Neutrophil (primary cell): ENCODE results near the gene SDCBP2.
A peak's percentile ranks its signal among the peaks of the same experiment; 100 is the strongest.

ENCODE experiments used
- H3K27ac ChIP-seq: fragments of 200-600 bp; sonication (generic); 2 replicates; pipeline ENCODE4 v1.5.1; 2016; ENCODE audit warnings: mild to moderate bottlenecking, moderate library complexity
- H3K27me3 ChIP-seq: fragments of 200-600 bp; sonication (generic); 2 replicates; pipeline ENCODE4 v1.6.0; 2016; ENCODE audit warnings: mild to moderate bottlenecking
- H3K36me3 ChIP-seq: fragments of 200-600 bp; sonication (generic); 2 replicates; pipeline ENCODE4 v1.5.1; 2017
- H3K4me1 ChIP-seq, 2 experiments: fragments of 200-600 bp in 1 of 2; sonication (generic) in 1 of 2; 1 replicate in 1 of 2; 2 replicates in 1 of 2; pipeline versions ENCODE4 v1.5.1 to v1.6.1; 2013 to 2016; ENCODE audit warnings: low read depth in 1 of 2, low read length in 1 of 2, mild to moderate bottlenecking in 1 of 2, moderate library complexity in 1 of 2; ENCODE audit not compliant: control insufficient read depth in 1 of 2, insufficient read depth in 1 of 2
- H3K4me3 ChIP-seq, 2 experiments: fragments of 200-600 bp in 1 of 2; sonication (generic) in 1 of 2; 1 replicate in 1 of 2; 2 replicates in 1 of 2; pipeline ENCODE4 v1.5.1; 2013 to 2016; ENCODE audit warnings: low read depth in 1 of 2, low read length in 1 of 2, mild to moderate bottlenecking in 1 of 2, moderate library complexity in 1 of 2
- H3K9me3 ChIP-seq: fragments of 200-600 bp; sonication (generic); 2 replicates; pipeline ENCODE4 v1.5.1; 2016
- CTCF ChIP-seq: fragments of 200-600 bp; sonication (generic); IDR thresholded peaks from 2 replicates; pipeline ENCODE4 v1.5.1; 2016; ENCODE audit warnings: antibody characterized with exemption

Gene SDCBP2

GRCh38 chr20:1327241-1327653, 1.7 kb downstream of the SDCBP2 start:
- Histone ChIP-seq H3K9me3 (no peaks in the 10 kb centered on the region), H3K4me1 (peaks cover 37 to 38% of the 10 kb centered on the region in 2 experiments), H3K27ac (no peak overlapping the region), H3K36me3 (no peaks in the 10 kb centered on the region), H3K27me3 (no peaks in the 10 kb centered on the region), H3K4me3 (no peak overlapping the region)
- TF ChIP-seq CTCF, result no peak

DNA sequence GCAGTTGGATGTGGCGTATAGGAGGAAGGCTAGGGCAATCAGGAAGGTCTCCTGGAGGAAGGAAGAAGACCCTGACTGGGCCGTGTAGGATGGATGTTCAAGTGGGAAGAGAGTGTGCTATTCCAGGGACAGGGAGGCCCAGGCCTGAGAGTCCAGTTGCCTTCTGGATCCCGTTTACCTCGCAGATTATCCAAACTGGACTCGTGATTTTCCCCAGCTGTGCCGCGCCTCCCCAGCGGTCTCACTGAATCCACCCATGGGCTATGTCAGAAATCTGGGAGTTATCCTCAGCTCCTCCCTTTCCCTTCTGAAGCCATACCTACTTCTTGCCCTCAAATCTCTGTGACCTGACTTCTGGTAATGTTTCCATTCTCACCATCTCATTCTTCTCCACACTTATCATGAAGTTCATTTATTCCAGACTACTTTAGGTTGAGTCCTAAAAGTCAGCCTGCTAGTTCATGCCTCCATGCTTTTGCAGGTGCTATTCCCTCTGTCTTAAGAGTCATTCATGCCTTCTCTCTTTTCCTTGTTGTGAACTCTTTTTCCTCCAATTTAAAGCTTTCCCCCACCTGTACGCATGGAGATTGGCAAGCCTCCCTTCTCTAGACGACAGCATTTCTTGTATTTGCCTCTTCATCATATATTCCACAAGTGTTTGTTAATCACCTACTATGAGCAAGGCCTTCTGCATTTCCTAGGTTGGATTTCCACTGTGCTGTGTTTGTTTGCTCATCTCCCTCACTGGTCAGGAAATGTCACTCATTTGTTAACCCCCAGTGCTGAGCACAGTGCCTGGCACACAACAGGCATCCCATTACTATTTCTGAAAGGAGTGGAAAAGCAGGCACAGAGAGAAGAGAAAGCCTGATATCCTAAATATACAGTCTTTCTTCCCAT, 2.7 kb downstream of the SDCBP2 start:
- Histone ChIP-seq H3K27ac (peak overlapping the region; percentile 88), H3K36me3 (no peaks in the 10 kb centered on the region), H3K27me3 (no peaks in the 10 kb centered on the region), H3K4me3 (peak overlapping the region; percentile 78 to 82), H3K9me3 (no peaks in the 10 kb centered on the region), H3K4me1 (peaks cover 37 to 38% of the 10 kb centered on the region in 2 experiments)
- TF ChIP-seq CTCF, result no peak

GRCh38 chr20:1325173-1326030, 3.5 kb downstream of the SDCBP2 start:
- Histone ChIP-seq H3K9me3 (no peaks in the 10 kb centered on the region), H3K4me3 (peak overlapping the region; percentile 78 to 82), H3K36me3 (no peaks in the 10 kb centered on the region), H3K4me1 (peaks cover 37 to 38% of the 10 kb centered on the region in 2 experiments), H3K27me3 (no peaks in the 10 kb centered on the region), H3K27ac (peak overlapping the region; percentile 88)
- TF ChIP-seq CTCF, result peak; percentile 66

GRCh38 chr20:1324598-1325172, 4.3 kb downstream of the SDCBP2 start:
- H3K27ac ChIP-seq, result peak overlapping the region; percentile 88
- no peaks in the 10 kb centered on the region for H3K27me3 ChIP-seq
- H3K36me3 ChIP-seq, result no peaks in the 10 kb centered on the region
- TF ChIP-seq CTCF, result no peak
- no peaks in the 10 kb centered on the region for H3K9me3 ChIP-seq
- H3K4me1 ChIP-seq, result peaks cover 37 to 38% of the 10 kb centered on the region in 2 experiments
- H3K4me3 ChIP-seq, result peak overlapping the region; percentile 78 to 82

DNA sequence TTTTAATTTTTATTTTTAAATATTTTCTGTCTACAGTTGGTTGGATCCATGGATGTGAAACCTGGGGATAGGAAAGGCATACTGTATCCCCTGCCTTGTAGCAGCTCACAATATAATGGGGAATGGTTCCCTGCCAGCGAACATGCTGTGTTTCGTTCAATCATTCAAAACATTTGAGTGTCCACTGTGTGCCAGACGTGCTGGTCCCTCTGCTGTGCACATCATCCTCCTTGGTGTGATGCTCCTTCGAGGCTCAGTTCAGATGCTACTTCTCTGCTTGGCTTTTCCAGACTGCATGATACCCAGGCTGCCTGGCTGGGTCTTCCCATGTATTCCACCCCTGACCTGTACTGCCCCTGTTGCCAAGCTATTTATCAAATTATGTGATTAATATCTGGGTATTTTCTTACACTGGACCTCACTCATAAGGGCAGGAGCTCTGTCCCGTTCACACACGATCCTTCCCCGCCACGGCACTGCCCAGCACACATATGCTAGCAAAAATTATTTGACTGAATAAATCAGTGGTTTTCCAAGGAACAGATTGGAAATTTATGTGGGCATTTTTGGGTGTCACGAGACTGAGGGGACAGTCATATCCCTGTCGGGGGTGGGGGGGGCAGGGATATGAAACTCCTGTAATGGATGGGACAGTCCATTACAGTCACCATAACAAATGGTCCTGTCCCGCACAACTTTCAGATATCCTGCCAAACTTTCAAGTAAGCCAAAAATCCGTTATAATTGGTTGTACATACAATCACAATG, 4.9 kb downstream of the SDCBP2 start:
- H3K4me1 ChIP-seq, result peaks cover 37 to 38% of the 10 kb centered on the region in 2 experiments
- H3K36me3 ChIP-seq, result no peaks in the 10 kb centered on the region
- no peaks in the 10 kb centered on the region for H3K27me3 ChIP-seq
- H3K4me3 ChIP-seq, result no peak overlapping the region
- no peaks in the 10 kb centered on the region for H3K9me3 ChIP-seq
- peak overlapping the region; percentile 88 for H3K27ac ChIP-seq
- TF ChIP-seq CTCF, result no peak
